HG03432 (cell line): ENCODE results near the gene STK25.
"Not testable (repeated sequence)": the region's sequence is repeated elsewhere in the genome, so short reads cannot be mapped to it uniquely, and the experiment has no call there.

Source experiments
- ATAC-seq: cut with Tn5 transposase; IDR thresholded peaks from one replicate; pipeline ENCODE4 v1.9.1; 2021; ENCODE audit warnings: mild to moderate bottlenecking, moderate library complexity; ENCODE audit not compliant: unreplicated experiment

The STK25 gene

DNA sequence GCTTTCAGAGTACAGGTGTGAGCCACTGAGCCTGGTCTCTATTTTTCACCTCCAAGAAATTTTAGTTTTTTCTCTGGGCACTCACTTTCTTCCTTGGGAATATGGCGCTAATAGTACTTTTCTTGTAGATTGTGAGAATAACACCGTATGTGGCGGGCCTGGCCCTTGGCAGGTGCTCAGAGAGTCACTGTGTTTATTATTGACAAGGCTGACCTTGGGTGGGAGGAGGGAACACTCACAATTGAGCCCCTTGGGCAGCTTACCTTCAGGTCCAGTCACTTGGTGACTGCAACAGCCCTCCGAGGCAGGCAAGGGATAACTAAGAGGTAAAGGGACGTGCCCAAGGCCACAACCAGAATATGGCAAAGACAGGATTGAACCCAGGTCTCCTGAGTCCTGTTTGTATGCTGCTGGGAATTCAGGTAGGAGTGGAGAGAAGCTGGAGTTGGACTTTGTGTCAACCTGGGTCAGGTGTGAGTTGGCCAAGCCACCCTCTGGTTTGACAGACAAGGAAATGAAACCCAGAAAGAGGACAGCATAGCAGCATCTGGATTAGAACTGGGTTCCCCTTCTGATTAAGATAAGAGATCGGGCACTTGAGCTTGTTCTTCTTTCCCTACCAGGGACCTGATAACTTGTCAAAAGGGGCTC lies 2.8 kb upstream of the STK25 start:
- ATAC-seq = no peak

DNA sequence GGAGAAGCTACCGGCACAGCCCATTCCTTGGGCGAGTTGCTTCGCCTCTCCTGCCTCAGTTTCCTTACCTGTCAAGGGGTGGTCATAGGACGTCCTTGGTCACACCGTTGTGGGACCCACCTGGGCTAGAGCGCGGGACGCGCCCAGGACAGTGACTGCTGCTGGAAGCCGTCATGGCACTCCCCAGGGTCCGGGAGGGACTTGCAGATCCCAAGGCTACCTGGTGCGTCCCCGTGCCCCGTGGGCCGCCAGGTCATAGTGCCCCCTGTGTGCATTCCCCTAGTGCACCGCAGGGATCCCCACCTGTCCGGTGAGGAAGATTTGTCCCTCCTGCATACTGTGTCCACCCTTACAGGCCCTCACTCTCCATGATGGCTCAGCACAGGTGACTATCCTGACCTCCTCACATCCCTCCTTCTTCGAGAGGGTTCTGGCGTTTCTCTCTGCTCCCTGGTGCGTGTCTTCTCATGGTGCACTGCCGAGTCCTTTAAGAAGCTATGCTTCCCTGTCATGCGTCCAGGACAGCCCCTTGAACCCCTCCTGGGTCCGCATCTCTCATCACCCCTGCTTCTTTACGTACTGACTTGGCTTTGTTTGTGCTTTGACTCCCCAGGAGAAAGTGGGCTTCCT lies 886 bp upstream of the STK25 start:
- ATAC-seq = no peak

DNA sequence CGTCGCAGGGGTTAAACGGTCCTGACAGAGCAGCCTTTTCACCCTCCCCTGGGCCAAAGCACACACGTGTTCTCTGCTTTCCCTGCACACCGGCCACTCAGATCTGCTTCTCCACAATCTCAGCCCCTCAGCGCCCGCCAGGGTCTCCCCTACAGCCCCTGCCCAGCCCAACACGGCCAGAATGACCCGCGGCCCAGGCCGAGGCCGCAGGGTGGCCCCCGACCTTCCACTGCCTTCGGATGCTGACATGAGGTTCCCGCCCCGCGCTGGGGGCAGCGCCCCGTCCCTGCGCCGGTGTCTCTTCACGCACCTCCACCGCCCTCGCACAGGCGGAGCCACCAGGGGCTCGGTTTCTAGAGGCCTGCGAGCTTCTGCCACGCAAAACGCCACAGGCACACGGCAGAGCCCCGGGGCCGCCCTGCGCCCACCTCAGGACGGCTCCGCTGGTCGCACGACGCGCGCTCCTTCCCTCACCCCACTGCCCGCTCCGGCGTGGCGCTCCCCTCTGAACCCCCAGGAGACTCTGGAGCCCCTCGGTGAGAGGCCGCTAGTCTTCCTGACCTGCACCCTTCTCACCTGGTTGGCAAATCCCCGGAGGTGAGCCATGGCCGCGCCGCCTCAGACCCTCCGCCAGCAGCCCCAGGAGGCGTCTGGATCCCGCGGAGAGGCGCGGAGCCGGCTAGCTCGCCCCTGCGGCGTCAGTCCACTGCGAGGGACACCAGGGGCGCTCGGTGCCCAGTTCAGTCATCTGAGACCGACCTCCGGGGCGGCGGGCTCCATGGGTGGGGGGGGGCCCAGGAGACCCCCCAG lies 749 bp downstream of the STK25 start:
- peak; percentile 21 for ATAC-seq

DNA sequence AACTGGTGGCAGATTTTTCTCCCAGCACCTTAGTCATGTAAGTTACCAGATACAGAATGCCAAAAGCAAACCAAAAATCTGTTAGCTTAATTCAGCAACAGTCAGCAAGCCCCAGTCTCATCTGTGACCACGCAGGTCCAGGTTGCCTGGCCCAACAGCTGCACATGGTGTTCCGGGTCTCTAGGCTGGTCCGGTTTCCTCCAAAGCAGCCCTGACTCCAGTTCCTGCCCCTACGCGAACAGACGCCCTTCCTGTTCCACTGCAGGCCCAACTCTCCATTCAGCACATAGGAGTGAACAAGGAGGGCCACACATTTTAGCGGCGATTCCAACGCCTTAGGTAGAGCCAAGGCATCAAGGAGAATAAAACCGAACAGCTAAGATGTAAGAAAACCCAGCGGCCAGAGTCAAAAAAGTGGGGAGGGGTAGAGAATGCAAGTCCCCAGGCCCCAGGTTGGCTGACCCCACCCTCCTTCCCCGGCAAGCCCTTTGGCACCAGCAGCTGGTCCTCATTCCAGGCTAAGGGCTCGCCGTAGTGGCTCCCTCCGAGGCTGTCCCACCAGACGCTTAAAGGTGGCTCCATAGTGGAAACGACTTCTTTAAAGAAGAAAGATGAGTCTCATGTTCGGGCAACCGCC lies 1.5 kb downstream of the STK25 start:
- no peak for ATAC-seq

DNA sequence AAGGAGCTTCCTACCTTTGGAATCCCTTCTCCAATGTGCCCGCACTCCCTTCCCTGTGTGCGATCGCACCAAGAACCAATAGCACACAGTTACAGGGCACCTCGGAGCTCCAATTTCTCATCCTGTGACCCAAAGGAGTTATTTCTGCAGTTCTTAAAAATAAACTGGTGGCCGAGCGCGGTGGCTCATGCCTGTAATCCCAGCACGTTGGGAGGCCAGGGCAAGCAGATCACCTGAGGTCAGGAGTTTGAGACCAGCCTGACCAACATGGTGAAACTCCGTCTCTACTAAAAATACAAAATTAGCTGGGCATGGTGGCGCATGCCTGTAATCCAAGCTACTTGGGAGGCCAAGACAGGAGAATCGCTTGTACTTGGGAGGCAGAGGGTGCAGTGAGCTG lies 2.1 kb downstream of the STK25 start:
- not testable (repeated sequence) for ATAC-seq

DNA sequence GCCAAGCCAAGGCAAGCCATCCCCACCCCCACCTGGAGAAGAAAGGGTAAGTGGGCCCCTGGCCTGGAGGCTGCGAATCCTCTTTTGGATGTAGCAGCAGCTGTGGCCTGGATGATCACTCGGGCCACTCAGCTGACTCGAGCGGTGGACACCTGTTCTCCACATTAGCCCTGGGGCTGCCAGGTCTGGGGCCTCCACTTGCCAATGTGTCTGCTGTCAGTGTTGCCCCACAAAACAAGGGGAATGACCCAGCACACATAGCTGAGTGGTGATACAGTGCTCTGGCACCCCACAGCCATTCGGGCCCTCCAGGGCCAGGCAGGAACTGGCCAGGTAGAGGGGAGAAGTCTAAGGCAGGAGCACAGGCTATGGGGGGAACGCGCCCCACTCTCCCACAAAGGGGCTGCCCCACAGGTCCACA lies 2.6 kb downstream of the STK25 start:
- no peak for ATAC-seq

DNA sequence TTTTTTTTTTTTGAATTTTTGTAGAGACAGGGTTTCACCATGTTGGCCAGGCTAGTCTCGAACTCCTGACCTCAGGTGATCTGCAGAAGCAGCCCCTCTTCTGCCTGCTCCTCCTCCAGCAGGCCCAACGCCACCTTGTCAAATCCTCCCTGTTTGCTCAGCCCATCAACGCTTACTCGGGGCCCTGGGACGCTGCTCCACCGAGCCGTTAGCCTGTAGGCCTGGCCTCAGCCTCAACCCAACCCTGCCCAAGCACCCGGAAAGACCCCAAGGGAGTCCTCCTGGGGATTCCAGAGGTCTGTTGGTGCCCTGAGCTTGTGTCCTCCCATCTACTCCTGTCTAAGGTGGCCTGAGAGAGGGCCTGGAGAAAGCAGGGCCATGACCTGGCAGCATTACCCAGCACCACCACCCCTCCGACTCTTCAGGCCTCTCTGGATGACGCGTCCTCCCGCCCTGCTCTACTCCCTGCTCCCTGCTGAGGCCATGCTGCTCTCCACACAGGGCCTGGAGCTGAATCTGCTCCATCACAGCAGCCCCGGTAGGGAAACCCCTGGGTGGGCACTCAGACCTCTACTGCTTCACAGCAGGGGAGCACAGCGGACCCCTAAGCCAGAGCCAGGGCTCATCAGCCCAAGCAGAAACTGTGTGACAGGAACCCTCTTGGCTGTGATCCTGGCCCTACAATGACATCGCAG lies 3.2 kb downstream of the STK25 start:
- ATAC-seq = no peak

DNA sequence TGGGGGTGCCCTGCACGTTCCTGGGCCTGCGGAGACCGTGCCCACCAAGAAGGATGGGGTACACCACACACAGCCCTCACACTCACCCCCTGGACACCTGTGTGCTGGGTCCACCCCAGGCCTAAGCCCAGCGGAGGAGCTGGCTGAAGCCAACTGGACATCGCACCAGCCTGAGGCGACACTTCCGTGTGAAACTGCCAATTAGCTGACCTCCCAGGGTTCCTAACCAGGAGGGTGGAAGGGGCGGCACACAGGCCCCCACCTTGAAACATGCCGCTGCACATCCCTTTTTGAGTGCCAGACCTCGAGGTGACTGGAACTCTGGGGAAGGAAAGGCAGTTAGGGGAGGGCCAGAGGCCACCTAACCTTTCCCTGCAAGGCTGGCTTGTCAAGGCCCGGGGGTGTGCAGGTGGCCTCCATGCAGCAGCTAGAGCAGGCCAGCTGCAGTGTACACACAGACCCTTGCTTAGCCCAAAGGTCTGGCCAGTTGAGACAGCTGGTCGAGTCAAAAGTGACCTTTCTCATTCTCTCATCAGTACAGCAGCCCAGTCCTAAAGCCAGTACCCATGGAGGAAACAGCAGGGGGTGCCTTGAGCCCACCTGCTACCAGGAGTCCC lies 4.5 kb downstream of the STK25 start:
- no peak for ATAC-seq

DNA sequence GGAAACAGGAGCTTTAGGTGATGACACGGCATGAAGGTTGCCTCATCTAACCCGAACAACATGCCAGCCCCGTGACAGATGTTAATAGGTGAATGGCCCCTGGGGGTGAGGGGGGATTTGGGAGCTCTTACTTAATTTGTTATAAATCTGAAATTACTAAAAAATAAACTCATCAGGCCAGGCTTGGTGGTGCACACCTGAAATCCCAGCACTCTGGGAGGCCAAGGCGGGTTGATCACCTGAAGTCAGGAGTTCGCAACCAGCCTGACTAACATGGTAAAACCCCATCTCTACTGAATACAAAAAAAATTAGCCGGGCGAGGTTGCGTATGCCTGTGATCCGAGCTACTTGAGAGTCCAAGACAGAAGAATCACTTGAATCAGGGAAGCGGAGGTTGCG lies 6.1 kb downstream of the STK25 start:
- ATAC-seq = no peak

DNA sequence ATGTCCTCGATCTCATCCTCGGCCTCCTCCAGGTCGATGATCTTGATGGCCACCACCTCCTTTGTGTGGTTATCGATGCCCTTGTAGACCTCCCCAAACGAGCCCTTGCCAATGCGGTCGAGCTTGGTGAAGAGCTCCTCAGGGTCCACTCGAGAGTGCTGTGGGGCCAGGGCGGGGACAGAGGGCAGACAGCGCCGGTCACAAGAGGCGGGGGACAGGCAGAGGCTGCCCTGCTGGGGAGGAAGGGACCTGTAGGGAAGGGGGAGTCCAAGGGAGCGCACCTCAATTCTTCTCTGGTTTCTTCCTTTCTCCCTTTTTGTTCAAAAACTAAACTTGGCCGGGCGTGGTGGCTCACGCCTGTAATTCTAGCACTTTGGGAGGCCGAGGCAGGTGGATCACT lies 6.8 kb downstream of the STK25 start:
- ATAC-seq = no peak

DNA sequence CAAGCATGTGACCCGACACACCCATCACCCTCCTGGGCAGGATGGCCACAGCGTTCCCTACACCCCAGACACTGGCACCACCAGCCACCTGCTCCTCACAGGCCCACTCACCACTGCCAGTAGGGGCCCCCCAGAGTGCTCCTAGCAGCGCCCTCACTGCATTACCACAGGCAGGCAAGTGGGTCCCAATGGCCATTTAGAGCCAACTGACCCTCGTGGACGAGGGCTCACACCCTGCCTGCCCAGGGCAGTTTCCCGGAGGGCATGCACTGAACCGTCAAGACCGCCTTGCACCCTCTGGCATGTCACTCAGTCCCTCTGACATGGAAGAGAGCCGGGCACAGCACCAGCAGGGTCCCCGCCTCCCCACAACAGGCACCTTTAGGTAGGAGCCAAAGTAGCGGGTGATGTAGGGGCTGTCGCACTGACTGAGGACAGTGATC lies 7.3 kb downstream of the STK25 start:
- no peak for ATAC-seq

DNA sequence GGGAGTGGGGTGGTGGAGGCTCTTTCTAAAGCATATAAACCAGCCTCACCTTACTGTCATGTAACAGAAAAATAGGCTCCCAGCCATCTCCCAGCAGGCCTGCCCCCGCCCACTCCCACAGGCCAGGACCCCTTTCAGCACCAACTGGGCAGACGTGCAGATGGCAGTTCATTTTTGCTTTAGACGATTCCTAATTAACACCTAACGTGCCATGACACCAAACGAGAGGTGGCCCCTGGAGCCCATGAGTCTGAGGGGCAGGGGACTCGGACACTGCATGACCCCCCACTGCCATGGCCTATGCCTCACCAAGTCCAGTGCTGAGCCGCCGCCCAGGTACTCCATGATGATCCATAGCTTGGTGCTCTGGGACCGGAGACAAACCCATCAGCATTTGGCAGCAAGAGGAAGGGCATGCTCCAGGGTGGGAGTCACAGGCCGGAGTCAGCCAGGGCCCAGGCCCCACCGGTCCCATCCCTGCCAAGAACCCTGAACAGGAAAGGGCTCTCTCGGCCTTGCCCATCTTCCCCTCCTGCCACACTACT lies 7.9 kb downstream of the STK25 start:
- ATAC-seq = no peak

DNA sequence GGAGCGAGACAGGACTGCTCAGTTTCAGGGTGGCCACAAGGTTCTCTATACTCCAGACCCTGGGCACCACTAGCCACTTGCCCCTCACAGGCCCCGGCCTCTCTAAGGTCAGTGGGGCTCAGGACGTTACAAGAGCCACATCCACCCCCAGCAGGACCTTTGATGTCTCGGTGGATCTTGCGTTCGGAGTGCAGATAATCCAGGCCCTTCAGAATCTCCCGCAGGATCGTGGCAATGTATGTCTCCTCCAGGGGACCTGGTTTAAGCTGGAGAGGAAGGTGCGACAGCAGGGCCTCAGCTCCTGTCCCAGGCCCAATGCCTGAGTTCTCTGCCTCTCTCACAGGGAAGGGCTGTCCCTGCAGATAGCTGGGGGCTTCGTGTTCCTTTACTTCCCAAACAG lies 8.4 kb downstream of the STK25 start:
- no peak for ATAC-seq

DNA sequence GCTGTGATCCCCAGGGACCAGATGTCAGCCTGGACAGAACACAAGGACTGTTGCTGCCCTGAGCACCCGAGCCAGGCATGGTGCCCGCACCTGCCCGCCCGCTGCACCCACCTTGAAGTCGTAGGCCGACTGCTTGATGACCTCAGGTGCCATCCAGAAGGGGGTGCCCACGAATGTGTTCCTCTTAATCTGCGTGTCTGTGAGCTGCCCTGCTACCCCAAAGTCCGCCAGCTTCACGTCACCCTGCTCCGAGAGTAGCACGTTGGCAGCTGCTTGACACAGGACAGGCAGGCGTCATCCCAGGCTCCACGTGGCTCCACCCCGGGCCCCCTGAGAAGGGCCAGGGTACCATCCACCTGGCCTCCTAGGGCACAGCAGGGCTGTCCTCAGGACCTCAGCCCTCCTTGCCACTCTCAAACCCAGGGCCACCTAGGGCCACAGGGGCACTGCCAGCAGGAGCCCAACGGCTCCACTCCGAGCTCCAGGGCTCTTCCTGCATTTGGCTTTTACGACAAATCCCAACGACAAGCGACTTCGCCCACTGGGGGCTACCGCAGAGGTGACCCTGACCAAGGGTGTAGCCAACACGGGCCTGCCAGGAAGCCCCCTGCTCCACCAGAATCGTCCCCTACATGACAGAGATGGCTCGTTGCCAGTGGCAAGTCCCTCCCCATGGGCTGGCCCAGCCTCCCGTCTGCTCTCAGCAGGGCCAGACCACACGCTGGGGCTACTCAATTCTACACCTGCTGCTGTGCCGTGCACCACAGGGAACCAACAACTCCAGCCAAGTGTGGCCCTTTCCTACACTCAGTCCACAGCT lies 9.0 kb downstream of the STK25 start:
- no peak for ATAC-seq

DNA sequence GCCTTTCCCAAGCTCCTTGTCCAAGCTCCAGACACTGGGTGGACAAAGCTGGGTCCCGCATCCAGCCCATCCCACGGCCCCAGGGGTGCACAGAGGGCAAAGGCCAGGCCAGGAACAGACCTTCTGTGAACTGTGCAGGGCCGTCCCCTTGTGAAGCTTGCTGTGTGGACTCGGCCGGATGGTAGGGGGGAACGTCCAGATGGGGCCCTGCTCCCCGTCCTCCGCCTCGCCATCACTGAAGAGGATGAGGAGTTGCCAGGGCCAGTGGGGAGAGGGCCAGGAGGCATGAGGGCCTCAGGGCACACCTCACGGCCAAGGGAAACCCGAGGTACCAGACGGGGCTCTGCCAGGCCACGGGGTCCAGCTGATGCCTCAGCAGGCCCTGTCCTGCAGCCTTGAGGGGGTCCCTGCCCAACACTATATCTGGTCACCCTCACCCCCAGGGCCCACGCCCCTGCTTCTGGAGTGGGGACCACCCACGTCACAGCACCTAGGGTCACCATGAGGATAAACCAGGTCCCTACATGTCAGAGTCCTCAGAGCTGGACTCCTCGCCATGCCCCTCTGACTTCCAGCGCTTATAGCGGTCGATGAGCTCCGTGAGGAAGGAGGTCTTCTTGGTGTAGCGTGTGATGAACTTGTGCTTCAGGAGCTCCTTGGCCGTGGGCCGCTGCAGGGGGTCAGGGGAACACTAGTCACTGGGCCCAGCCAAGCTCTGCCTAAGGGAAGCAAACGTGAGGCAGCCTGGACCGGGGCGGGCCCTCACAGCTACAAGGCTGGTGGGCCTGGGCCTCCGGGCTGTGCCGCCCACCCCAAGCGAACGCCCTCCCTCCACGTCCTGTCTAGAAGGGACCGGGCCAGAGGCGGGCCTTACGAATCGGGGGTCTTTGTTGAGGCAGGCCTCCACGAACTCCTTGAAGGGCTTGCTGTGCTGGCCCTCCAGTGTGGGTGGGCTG lies 10.0 kb downstream of the STK25 start:
- no peak for ATAC-seq

DNA sequence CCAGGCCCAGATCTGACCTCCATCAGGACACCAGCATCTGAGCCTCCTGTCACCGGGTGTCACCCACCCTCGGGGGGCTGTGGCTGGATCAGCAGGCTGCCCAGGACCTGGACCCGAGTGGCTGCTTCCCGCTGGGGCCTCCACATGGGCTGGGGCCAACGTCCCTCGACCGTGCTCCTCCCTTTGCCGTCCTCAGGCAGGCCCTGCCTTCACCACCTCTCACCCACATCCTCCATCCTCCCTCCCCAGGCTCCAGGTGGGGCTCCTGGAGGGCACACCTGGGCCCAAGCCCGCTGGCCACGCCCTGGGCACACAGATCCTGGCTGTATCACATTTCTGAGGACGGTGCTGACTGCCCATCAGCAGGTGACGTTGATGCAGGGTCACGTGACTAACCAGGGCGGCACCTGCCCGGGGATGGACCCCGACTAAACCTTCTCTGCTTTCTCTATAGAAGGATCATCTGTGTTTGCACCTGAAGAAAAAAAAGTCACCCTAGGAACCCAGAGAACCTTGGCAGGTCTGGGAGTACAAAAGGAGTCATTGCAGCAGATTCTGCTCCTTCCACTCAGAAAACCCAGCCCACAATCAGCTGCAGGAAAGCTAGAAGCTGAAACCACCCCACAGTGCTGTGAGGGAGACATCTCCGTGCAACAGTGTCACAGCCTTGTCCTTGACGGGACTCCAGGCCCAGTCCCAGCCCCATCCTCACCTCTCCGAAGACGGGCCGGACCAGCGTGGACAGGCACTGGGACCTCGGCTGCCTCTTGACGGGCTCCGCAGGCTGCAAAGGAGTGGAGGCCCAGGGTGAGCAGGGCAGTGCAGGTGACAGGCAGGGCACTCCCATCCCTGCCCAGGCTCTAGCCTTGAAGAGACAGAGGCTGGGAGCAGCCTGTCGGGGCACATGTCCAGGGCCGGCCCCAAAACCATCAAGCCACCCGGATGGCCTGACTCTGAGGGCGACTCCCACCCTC lies 11.2 kb downstream of the STK25 start:
- ATAC-seq = no peak
